ENCODE results near the gene PERCC1.

DNA sequence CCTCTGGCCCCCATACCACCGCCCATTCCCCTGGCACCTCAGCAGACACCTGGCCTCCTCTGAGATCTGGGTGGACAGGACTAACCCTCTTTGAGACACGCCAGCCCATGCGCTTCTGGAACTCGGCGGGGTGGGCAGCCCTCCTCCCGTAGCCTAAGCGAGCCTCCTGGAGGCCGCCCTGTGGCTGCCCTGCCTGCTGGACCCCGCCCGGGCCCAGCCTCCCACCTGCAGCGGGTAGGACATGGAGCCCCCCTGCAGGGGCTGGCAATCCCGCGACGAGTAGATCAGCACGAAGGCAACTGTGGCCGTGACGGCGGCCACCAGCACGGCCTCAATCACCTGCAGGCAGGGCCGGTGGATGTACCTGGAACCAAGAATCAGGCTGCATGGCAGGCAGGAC, 21.7 kb downstream of the PERCC1 start:
- TF ChIP-seq POLR2AphosphoS5 (IDR thresholded peaks at IDR 0.05) (no peak), EP300 (IDR thresholded peaks at IDR 0.05) (no peak)
- TF ChIP-seq, protein P1, sequence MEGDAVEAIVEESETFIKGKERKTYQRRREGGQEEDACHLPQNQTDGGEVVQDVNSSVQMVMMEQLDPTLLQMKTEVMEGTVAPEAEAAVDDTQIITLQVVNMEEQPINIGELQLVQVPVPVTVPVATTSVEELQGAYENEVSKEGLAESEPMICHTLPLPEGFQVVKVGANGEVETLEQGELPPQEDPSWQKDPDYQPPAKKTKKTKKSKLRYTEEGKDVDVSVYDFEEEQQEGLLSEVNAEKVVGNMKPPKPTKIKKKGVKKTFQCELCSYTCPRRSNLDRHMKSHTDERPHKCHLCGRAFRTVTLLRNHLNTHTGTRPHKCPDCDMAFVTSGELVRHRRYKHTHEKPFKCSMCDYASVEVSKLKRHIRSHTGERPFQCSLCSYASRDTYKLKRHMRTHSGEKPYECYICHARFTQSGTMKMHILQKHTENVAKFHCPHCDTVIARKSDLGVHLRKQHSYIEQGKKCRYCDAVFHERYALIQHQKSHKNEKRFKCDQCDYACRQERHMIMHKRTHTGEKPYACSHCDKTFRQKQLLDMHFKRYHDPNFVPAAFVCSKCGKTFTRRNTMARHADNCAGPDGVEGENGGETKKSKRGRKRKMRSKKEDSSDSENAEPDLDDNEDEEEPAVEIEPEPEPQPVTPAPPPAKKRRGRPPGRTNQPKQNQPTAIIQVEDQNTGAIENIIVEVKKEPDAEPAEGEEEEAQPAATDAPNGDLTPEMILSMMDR (IDR thresholded peaks at IDR 0.05), result no peak
